ENCODE results near the gene GABRE.

GABRE gene

DNA sequence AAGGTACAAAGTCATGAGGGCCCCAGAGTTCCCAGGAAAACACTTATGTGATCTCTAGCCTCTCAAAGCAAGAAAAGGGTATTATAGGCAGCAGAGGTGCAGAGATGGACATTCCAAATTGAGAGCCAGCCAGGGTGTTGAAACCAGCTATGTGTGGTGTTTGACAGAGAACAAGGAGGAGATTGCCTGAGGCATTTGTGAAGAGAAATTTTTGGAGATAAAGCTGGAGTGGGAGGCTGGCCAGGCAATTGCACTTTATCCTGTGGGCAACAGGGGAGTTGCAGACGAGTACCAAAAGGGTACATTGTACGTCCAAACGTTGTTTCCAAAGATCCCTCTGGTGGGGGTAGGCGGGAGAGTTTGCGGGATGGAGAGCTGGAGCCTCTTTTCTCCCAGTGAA is 2.5 kb upstream of the GABRE start:
- Histone ChIP-seq H2AFZ (ENCODE audit: low read length) (no peak overlapping the region), H3K4me1 (ENCODE audit: low read length) (no peaks in the 10 kb centered on the region), H3K4me3 (ENCODE audit: low read length) (no peak overlapping the region), H3K79me2 (ENCODE audit: low read length) (no peaks in the 10 kb centered on the region), H3K36me3 (replicated peaks; ENCODE audit: insufficient read depth, low read length) (no peaks in the 10 kb centered on the region), H3K27me3 (replicated peaks; ENCODE audit: insufficient read depth, low read length) (no peaks in the 10 kb centered on the region), H4K20me1 (ENCODE audit: insufficient read depth, low read length) (no peaks in the 10 kb centered on the region), H3K9me3 (replicated peaks; ENCODE audit: insufficient read depth, low read length) (no peaks in the 10 kb centered on the region), H3K27ac (ENCODE audit: low read length) (no peak overlapping the region), H3K4me2 (ENCODE audit: low read depth, low read length) (no peak overlapping the region), H3K9ac (ENCODE audit: low read length) (no peak overlapping the region), H3F3A (ENCODE audit: insufficient read depth, low read length) (no peaks in the 10 kb centered on the region), H3K9me2 (replicated peaks; ENCODE audit: insufficient read depth, low read length) (no peaks in the 10 kb centered on the region)
- DNase-seq: no peak
- TF ChIP-seq EZH2 (optimal IDR thresholded peaks at IDR 0.05; ENCODE audit: low read depth, low read length) (no peak), EZH2phosphoT487 (IDR thresholded peaks at IDR 0.05; ENCODE audit: low read length) (no peak)
- TF ChIP-seq, protein P1, sequence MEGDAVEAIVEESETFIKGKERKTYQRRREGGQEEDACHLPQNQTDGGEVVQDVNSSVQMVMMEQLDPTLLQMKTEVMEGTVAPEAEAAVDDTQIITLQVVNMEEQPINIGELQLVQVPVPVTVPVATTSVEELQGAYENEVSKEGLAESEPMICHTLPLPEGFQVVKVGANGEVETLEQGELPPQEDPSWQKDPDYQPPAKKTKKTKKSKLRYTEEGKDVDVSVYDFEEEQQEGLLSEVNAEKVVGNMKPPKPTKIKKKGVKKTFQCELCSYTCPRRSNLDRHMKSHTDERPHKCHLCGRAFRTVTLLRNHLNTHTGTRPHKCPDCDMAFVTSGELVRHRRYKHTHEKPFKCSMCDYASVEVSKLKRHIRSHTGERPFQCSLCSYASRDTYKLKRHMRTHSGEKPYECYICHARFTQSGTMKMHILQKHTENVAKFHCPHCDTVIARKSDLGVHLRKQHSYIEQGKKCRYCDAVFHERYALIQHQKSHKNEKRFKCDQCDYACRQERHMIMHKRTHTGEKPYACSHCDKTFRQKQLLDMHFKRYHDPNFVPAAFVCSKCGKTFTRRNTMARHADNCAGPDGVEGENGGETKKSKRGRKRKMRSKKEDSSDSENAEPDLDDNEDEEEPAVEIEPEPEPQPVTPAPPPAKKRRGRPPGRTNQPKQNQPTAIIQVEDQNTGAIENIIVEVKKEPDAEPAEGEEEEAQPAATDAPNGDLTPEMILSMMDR (IDR thresholded peaks at IDR 0.05; ENCODE audit: low read length): no peak

DNA sequence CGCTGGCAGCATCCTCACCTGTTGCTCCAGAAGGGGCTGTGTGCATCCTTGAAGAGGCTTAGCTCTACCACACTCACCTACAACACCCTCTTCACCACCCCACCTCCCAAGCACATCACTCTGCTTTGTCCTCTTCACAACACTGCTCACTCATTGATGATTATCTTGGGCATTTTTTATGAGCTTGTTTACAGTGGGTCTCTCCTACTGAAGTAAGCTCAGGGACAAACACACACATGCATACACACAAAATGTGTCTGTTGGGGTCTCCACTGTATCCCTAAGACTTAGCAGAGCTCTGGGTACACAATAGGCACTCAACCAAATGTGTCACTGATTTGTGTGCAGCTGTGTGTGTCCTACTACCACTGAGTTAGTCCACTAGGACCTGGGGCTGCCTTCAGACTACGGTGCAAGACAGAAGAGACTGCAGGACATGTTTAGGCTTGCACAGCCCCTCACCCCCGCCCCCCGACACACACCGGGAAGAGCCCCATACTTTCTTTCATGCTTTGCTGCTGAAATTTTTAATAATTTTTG is 1.3 kb upstream of the GABRE start:
- H3K36me3 ChIP-seq (replicated peaks; ENCODE audit: insufficient read depth, low read length): no peaks in the 10 kb centered on the region
- no peak overlapping the region for H3K4me3 ChIP-seq (ENCODE audit: low read length)
- H3K4me2 ChIP-seq (ENCODE audit: low read depth, low read length): no peak overlapping the region
- TF ChIP-seq, protein P1 (IDR thresholded peaks at IDR 0.05; ENCODE audit: low read length): no peak
- TF ChIP-seq EZH2phosphoT487 (IDR thresholded peaks at IDR 0.05; ENCODE audit: low read length) (no peak), EZH2 (optimal IDR thresholded peaks at IDR 0.05; ENCODE audit: low read depth, low read length) (no peak)
- H3K9me2 ChIP-seq (replicated peaks; ENCODE audit: insufficient read depth, low read length): no peaks in the 10 kb centered on the region
- DNase-seq: no peak
- H3K4me1 ChIP-seq (ENCODE audit: low read length): no peaks in the 10 kb centered on the region
- no peaks in the 10 kb centered on the region for H3F3A ChIP-seq (ENCODE audit: insufficient read depth, low read length)
- no peaks in the 10 kb centered on the region for H3K27me3 ChIP-seq (replicated peaks; ENCODE audit: insufficient read depth, low read length)
- H3K9ac ChIP-seq (ENCODE audit: low read length): no peak overlapping the region
- H2AFZ ChIP-seq (ENCODE audit: low read length): no peak overlapping the region
- no peak overlapping the region for H3K27ac ChIP-seq (ENCODE audit: low read length)
- no peaks in the 10 kb centered on the region for H4K20me1 ChIP-seq (ENCODE audit: insufficient read depth, low read length)
- H3K9me3 ChIP-seq (replicated peaks; ENCODE audit: insufficient read depth, low read length): no peaks in the 10 kb centered on the region
- no peaks in the 10 kb centered on the region for H3K79me2 ChIP-seq (ENCODE audit: low read length)

DNA sequence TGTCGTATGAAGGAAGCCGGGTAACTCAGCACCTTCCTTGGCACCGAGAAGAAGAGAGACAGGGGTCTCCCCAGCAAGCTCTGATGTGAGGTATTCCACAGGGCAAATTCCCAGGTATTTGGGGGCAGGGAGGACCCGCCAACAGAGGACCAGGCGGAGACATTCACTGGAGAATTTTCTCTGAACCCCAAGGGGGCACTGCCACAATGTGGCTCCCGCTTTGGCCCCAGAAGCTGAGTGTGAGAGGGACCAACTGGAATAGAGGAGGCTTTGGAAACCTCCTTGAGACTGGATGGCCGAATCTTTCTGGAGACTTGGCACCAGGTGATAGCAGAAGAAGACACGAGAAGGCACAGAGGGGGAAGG is 735 bp upstream of the GABRE start:
- Histone ChIP-seq H3F3A (ENCODE audit: insufficient read depth, low read length) (no peaks in the 10 kb centered on the region), H3K27me3 (replicated peaks; ENCODE audit: insufficient read depth, low read length) (no peaks in the 10 kb centered on the region), H3K4me3 (ENCODE audit: low read length) (no peak overlapping the region), H3K36me3 (replicated peaks; ENCODE audit: insufficient read depth, low read length) (no peaks in the 10 kb centered on the region), H3K4me2 (ENCODE audit: low read depth, low read length) (no peak overlapping the region), H3K9me3 (replicated peaks; ENCODE audit: insufficient read depth, low read length) (no peaks in the 10 kb centered on the region), H4K20me1 (ENCODE audit: insufficient read depth, low read length) (no peaks in the 10 kb centered on the region), H2AFZ (ENCODE audit: low read length) (no peak overlapping the region), H3K27ac (ENCODE audit: low read length) (no peak overlapping the region), H3K4me1 (ENCODE audit: low read length) (no peaks in the 10 kb centered on the region), H3K79me2 (ENCODE audit: low read length) (no peaks in the 10 kb centered on the region), H3K9ac (ENCODE audit: low read length) (no peak overlapping the region), H3K9me2 (replicated peaks; ENCODE audit: insufficient read depth, low read length) (no peaks in the 10 kb centered on the region)
- no peak for DNase-seq
- TF ChIP-seq EZH2phosphoT487 (IDR thresholded peaks at IDR 0.05; ENCODE audit: low read length): no peak
- no peak for TF ChIP-seq EZH2 (optimal IDR thresholded peaks at IDR 0.05; ENCODE audit: low read depth, low read length)
- TF ChIP-seq, protein P1 (IDR thresholded peaks at IDR 0.05; ENCODE audit: low read length): no peak
